HG02571 (cell line): ENCODE data around the gene PICK1.

Experiments used
- ATAC-seq: cut with Tn5 transposase; IDR thresholded peaks from one replicate; pipeline ENCODE4 v1.9.1; 2021; ENCODE audit warnings: mild to moderate bottlenecking, moderate library complexity; ENCODE audit not compliant: unreplicated experiment

Gene PICK1

GRCh38 chr22:38056969-38057891 is at the start of gene PICK1:
Gene PICK1, plus strand, starts transcription at chr22:38057404. Its CDS starts 406 bp downstream, at chr22:38057810.
- peak; percentile 61 for ATAC-seq

GRCh38 chr22:38009000-38009806 is 48.0 kb upstream of the PICK1 start:
- ATAC-seq, result no peak

GRCh38 chr22:38012604-38013072 is 44.6 kb upstream of the PICK1 start:
- ATAC-seq, result no peak

- no peak for ATAC-seq
These were observed 43.1 kb upstream of the PICK1 start for GRCh38 chr22:38014083-38014482.

GRCh38 chr22:38016182-38017151 is 40.7 kb upstream of the PICK1 start:
- ATAC-seq, result no peak

GRCh38 chr22:38017272-38017920 is 39.8 kb upstream of the PICK1 start:
- ATAC-seq, result no peak

GRCh38 chr22:38017939-38018885 is 39.0 kb upstream of the PICK1 start:
- ATAC-seq, result no peak

- ATAC-seq, result no peak
These were observed 38.0 kb upstream of the PICK1 start for GRCh38 chr22:38018938-38019827.

- no peak for ATAC-seq
These were observed 36.0 kb upstream of the PICK1 start for GRCh38 chr22:38021206-38021605.

GRCh38 chr22:38023045-38023444 is 34.2 kb upstream of the PICK1 start:
- no peak for ATAC-seq

- no peak for ATAC-seq
These were observed 31.7 kb upstream of the PICK1 start for GRCh38 chr22:38025514-38025913.

- ATAC-seq, result no peak
These were observed 30.8 kb upstream of the PICK1 start for GRCh38 chr22:38026130-38027111.

- no peak for ATAC-seq
These were observed 29.7 kb upstream of the PICK1 start for GRCh38 chr22:38027487-38027886.

- no peak for ATAC-seq
These were observed 28.7 kb upstream of the PICK1 start for GRCh38 chr22:38028344-38029130.

- ATAC-seq, result no peak
These were observed 27.8 kb upstream of the PICK1 start for GRCh38 chr22:38029370-38029769.

GRCh38 chr22:38029901-38030300 is 27.3 kb upstream of the PICK1 start:
- ATAC-seq, result no peak
